GM18520 (cell line): ENCODE measurements around the gene TPM4.
"Not testable (repeated sequence)": the region's sequence is repeated elsewhere in the genome, so short reads cannot be mapped to it uniquely, and the experiment has no call there.

Experiments
- ATAC-seq: cut with Tn5 transposase; IDR thresholded peaks from one replicate; pipeline ENCODE4 v1.9.1; 2021; ENCODE audit not compliant: unreplicated experiment

TPM4 gene

DNA sequence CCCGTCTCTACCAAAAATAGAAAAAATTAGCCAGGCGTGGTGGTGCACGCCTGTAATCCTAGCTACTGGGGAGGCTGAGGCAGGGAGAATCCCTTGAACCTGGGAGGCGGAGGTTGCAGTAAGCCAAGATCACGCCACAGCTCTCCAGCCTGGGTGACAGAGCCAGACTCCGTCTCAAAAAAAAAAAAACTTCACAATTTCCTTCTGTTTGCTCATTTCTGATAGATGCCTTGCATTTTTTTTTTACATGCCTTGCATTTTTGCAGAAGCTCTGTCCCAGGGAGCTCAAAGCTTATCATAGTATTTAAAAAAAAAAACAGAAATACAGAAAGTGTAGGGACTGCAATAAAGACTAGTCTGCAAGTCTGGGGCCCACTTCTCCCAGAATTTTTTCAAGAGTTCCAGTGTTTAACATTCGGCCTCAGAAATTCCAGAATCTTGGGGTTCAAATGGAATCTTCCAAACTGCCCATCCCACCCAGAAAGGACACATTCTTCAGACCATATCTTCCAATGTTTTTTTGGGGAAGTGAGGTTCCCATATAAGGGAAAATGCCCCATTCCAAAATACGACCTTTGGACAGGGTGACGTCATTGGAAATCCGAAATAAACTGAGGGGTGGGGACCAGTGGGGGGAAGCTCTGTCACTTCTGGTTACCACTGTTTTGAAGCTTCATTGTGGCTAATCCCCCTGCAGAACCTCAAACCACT lies 18.2 kb downstream of the TPM4 start:
- no peak for ATAC-seq

- no peak for ATAC-seq
Measured at GRCh38 chr19:16095071-16095571, 18.8 kb downstream of the TPM4 start.

DNA sequence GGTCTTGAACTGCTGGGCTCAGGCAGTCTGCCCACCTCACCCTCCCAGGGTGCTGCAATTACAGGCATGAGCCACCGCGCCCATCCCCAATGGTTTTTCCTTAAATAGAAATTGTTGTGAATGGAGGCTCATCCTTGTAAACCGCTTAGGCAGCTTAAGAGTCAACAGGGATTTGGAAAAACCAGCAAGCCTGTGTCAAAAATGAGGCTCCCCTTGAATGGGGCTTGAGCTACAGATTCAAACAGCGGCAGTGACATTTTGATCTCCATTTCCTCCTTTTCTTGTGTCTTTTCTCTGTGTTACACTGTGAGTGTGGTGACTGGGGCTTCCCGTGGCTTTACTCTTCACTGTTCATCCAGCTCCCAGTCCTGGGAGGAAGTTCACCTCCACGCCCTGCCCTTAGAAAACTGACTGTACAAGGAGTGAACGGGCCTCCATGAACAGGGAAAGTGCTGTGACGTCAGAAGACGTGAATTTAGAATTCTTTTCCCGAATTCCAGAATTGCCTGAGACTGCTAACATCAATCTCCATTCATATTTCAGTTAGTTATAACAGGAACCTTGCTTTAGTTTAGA lies 20.1 kb downstream of the TPM4 start:
- no peak for ATAC-seq

GRCh38 chr19:16098416-16098768 lies 22.1 kb downstream of the TPM4 start:
- no peak for ATAC-seq

DNA sequence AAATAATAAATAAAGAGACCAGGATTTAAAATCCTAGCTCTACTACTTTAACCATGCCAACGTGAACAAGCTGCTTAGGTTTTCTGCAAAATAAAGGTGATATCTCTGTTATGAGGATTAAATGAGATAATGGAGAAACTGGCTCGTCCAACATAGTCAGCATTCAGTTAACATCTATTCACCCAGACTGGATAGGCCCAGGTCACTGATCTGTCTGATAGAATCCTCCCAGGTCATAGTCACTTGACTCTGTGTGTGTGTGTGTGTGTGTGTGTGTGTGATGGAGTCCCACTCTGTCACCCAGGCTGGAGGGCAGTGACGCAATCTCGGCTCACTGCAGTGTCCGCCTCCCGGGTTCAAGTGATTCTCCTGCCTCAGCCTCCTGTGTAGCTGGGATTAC lies 22.5 kb downstream of the TPM4 start:
- ATAC-seq, result no peak

DNA sequence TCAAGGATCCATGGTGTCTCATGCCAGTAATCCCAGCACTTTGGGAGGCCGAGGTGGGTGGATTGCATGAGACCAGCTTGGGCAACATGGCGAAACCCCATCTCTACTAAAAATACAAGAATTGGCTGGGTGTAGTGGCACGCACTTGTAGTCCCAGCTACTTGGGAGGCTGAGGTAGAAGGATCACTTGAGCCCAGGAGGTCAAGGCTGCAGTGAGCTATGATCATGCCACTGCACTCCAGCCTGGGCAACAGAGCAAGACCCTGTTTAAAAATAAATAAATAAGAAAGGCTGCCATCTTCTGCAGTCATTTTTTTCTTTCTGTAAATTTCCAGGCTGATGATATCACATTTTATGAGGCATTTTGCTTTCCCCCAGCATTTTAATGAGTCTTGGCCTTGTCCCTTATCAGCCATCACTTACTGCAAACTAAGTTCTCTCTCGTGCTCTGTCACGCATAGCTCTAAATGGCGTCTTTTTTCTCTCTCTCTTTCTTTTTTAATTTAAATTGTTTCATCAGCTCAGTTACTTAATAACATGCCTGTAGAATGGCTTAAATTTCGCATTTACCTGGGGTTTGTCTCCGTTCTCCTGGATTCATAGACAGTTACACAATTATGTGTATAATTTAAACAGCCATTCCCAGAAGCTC lies 23.1 kb downstream of the TPM4 start:
- not testable (repeated sequence) for ATAC-seq

DNA sequence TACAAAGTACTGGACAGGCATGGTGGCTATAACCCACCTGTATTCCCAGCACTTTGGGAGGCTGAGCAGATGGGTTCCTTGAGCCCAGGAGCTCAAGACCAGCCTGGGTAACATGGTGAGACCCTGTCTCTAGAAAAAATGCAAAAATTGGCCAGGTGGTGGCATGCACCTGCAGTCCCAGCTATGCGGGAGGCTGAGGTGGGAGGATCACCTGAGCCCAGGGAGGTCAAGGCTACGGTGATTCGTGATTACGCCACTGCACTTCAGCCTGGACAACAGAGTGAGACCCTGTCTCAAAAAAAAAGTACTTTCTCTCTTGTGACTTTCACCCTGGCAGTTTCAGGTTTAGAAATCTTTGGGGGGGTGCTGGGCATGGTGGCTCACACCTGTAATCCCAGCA lies 24.2 kb downstream of the TPM4 start:
- no peak for ATAC-seq

- ATAC-seq, result no peak
Measured at GRCh38 chr19:16104722-16105121, 28.4 kb downstream of the TPM4 start.

- no peak for ATAC-seq
Measured at GRCh38 chr19:16106121-16106520, 29.8 kb downstream of the TPM4 start.

GRCh38 chr19:16111160-16111908 lies 35.0 kb downstream of the TPM4 start, which contains the start of gene RAB8A:
Gene RAB8A, plus strand, starts transcription at chr19:16111889. Its CDS starts 13 bp downstream, at chr19:16111902.
- ATAC-seq, result peak; percentile 89

GRCh38 chr19:16111909-16112752 lies 35.8 kb downstream of the TPM4 start:
- ATAC-seq, result no peak

DNA sequence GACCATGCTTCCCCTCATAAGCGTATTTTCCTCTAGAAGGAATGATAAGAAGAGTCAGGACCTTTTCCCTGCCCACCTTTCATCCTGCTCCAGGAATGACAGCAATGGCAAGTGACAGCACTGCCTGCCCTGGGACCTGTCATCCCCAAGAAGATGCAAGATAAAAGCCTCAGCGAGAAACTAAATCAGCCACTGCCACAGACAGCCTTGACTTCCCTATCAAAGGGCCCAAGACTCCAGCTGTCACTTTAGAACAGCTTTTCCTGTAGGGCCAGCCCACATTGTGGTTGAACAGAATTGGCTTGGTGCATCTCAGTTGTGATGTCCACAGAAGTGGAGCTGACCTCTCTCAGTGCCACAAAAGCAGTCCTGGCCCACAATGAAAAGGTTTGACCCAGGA lies 36.5 kb downstream of the TPM4 start:
- ATAC-seq, result no peak

DNA sequence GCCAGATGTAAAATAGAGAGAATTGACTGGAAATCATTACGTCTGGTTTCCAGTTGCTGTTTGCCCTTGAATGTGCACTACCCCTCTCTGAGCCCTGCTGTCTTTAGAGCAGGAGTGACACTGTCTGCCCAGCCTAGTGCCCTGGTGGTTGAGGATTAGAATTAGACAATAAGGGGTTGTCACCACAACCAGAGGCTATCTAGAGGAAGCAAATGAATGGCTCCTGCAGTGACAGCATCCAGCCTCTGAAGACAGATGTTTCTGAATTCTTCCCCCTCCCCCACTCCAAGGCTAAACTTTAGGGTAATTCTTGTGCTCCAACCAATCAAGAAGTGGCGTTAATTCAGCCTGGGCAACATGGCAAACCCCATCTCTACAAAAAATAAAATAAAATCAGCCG lies 37.4 kb downstream of the TPM4 start:
- no peak for ATAC-seq

DNA sequence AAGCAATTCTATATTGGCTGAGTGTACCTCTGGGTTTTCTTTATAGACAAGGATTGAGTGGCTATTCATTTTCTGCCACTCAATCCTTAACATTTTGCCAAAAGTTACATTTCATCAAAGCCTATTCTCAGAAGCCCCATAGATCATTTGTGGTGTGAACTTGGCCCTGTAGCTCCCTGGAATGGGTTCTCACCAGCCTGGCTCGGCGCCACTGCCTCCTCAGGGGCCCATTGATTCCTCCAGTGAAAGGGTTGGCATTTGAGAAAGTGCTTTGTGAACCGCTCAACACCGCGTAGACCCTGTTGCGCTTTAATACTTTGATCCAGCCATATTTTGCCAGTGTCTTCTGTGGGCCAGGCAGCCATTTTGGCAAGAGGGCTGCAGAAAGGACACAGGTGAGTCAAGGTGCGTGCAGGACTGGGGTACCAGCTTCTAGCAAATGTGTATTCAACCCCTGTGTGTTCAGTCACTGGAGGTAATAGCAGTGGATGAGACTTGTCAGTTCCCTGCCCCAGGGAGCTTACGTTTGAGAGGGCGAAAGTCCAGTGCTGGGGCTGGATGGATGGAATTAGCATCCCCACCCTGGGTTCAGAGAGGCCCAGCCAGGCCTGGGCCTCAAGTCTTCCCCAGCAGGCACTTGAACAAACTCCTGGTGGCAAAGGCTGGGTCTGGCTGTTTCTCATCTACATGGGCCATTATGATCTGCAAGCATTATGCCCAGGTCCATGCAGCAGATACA lies 39.2 kb downstream of the TPM4 start:
- no peak for ATAC-seq

- ATAC-seq, result no peak
Measured at GRCh38 chr19:16116067-16116466, 39.8 kb downstream of the TPM4 start.

DNA sequence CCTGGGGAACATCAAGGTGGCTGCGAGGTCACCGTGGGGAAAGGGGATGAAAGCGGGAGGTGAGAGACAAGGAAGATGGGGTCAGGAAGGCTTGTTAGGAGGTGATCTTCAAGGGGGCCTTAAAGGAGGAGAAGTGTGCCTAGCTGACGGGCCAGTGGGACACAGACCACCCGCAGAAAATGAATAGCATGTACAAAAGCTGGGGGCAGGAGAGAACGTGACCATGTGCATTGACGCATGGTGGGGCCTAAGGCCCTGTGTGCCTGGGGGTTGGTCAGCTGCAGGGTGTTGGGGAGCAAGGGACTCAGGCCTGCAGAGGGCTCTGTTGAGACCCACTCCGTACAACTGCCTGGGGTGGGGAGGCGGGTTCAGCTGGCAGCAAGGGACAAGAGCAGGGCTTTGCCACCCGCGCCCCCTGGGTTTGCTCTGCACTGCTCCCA lies 41.3 kb downstream of the TPM4 start:
- ATAC-seq, result no peak

DNA sequence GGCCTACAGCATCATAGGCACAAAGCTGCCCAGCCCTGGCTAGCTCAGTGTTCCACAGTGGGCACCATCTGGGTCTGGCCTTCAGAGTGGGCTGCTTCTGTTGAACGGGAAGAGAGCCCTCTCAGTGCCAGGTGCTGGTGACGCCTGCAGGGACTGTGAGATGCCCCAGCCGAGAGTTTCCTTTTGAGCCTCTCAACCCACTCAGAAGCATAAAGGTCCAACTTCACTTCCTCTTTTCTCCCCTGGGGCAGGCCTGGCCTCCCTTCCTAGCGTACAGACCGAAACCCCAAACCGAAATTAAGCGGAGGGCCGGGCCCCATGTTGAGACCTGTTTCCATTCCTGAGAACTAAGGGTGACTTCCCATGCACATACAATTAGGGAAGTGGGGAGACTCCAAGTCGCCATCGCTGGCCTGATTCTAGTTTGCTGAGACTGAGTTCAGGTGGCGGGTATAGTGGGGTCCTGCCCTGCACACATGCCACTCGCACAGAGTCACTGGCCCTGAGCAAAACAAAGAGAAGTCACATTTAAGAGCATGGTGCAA lies 42.3 kb downstream of the TPM4 start:
- ATAC-seq, result peak; percentile 70

- ATAC-seq, result peak; percentile 25
Measured at GRCh38 chr19:16119075-16119857, 43.0 kb downstream of the TPM4 start.

DNA sequence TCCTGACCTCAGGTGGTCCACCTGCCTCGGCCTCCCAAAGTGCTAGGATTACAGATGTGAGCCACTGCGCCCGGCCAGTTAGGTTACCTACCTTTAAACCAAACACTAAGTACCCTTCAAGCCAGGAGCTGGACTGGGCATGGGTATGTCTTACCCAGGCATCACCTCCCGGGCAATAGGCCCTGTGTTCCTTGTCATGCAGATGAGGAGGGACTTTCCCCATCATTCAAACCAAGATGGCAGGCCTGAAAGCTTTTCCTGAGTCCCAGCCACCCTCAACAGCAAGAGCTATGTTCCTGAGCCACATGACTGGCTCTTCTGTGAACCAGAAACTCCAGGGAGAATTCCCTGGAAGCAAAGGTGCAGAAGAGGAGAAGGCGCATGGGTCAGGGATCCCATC lies 44.8 kb downstream of the TPM4 start:
- no peak for ATAC-seq
